ENCODE measurements around the gene IFT20.

GRCh38 chr17:28293994-28294393, 41.3 kb downstream of the IFT20 start:
- TF ChIP-seq CTCF (IDR thresholded peaks at IDR 0.05), result no peak
- no peak for TF ChIP-seq POLR2A (IDR thresholded peaks at IDR 0.05)
